ENCODE data around the gene PPP1R13B.

The PPP1R13B gene

DNA sequence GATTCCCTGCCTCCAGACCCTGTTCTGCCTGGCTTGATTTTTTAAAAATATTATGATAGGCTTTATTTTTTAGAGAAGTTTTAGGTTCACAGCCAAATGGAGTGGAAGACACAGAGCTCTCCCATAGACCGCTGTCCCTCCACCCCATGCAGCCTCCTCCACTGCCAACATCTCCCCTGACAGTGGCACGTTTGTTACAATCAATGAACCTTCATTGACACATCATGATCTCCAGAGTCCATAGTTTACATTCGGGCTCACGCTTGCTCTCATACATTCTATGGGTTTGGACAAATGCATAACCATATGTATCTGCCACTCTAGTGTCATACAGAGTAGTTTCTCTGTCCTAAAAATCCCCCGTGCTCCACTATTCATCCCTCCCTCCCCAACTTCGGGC, 15.9 kb upstream of the PPP1R13B start:
- TF ChIP-seq, protein P1, sequence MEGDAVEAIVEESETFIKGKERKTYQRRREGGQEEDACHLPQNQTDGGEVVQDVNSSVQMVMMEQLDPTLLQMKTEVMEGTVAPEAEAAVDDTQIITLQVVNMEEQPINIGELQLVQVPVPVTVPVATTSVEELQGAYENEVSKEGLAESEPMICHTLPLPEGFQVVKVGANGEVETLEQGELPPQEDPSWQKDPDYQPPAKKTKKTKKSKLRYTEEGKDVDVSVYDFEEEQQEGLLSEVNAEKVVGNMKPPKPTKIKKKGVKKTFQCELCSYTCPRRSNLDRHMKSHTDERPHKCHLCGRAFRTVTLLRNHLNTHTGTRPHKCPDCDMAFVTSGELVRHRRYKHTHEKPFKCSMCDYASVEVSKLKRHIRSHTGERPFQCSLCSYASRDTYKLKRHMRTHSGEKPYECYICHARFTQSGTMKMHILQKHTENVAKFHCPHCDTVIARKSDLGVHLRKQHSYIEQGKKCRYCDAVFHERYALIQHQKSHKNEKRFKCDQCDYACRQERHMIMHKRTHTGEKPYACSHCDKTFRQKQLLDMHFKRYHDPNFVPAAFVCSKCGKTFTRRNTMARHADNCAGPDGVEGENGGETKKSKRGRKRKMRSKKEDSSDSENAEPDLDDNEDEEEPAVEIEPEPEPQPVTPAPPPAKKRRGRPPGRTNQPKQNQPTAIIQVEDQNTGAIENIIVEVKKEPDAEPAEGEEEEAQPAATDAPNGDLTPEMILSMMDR (IDR thresholded peaks at IDR 0.05; ENCODE audit: low read depth, low read length), result no peak
- no peak for DNase-seq (ENCODE audit: extremely low read depth, low read depth)

DNA sequence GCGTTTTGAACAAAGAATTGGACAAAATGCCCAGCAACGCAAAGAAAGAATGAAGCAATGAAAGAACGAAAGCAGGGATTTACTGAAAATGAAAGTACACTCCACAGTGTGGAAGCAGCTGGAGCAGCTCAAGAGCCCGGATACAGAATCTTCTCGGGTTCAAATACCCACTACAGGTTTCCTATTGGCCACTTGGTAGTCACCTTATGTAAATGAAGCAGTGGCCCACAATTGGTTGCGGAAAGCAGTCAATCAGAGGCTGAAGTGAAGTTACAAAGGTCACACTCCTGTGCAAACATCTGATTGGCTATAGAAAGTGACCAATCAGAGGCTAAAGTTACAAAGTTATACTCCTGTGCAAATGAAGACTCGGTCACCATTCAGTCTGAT, 15.0 kb upstream of the PPP1R13B start:
- DNase-seq (ENCODE audit: extremely low read depth, low read depth), result no peak
- TF ChIP-seq, protein P1 (IDR thresholded peaks at IDR 0.05; ENCODE audit: low read depth, low read length), result no peak

GRCh38 chr14:103861413-103862392, 14.3 kb upstream of the PPP1R13B start:
- TF ChIP-seq, protein P1 (IDR thresholded peaks at IDR 0.05; ENCODE audit: low read depth, low read length), result no peak
- no peak for DNase-seq (ENCODE audit: extremely low read depth, low read depth)

- no peak for DNase-seq (ENCODE audit: extremely low read depth, low read depth)
- TF ChIP-seq, protein P1 (IDR thresholded peaks at IDR 0.05; ENCODE audit: low read depth, low read length), result no peak
These were observed 12.2 kb upstream of the PPP1R13B start for GRCh38 chr14:103859416-103860202.

DNA sequence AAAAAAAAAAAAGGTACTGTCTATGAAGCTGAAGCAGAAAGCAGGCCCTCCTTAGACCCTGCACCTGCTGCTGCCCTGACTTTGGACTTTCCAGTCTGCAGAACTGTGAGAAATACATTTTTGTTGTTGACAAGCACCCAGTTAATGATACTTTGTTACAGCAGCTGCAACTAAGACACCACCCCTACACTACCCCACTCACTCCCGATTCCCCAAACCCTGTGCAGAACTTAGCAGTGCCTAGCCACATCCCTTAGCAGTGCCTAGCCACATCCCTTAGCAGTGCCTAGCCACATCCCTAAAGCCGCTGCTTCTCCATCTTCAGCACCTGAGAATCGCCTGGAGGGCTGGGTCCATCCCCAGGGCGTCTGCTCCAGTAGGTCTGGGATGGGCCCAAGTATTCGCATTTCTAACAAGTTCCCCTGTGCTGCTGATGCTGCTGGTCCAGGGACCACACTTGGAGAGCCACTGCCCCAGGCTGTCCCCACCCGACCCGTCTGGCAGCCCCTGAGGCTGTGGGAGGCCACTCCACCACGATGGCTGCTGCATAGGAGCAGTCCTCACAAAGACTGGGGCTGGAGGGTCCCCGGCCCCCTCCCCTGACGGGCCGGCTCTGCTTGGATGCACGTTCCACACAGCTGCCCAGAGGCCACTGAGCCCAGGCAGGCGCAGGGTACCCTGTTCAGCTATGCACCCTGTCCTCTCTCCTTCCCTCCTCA, 10.8 kb upstream of the PPP1R13B start:
- DNase-seq (ENCODE audit: extremely low read depth, low read depth), result no peak
- TF ChIP-seq, protein P1 (IDR thresholded peaks at IDR 0.05; ENCODE audit: low read depth, low read length), result no peak

- TF ChIP-seq, protein P1 (IDR thresholded peaks at IDR 0.05; ENCODE audit: low read depth, low read length), result no peak
- DNase-seq (ENCODE audit: extremely low read depth, low read depth), result no peak
These were observed 9.9 kb upstream of the PPP1R13B start for GRCh38 chr14:103857256-103857655.
